Mesendoderm (in vitro differentiated cells): ENCODE data around the gene ZNF786.

Experiments
- DNase-seq: peaks from one replicate; pipeline ENCODE4 v3.0.0; 2013
- H2AK5ac ChIP-seq: 2 replicates; pipeline ENCODE4 v1.6.1; 2013; ENCODE audit warnings: low read length, inconsistent platforms
- H2BK120ac ChIP-seq: 2 replicates; pipeline ENCODE4 v1.6.1; 2013; ENCODE audit warnings: low read depth, mild to moderate bottlenecking, low read length, moderate library complexity, mixed read lengths
- H2BK15ac ChIP-seq: replicated peaks from 2 replicates; pipeline ENCODE4 v1.6.1; 2013; ENCODE audit warnings: low read depth, mild to moderate bottlenecking, moderate library complexity
- H2BK5ac ChIP-seq: 2 replicates; pipeline ENCODE4 v1.6.1; 2013; ENCODE audit warnings: low read length, inconsistent platforms
- H3K18ac ChIP-seq: 2 replicates; pipeline ENCODE4 v1.6.1; 2013; ENCODE audit warnings: mild to moderate bottlenecking, low read length, mixed read lengths
- H3K23ac ChIP-seq: one replicate; pipeline ENCODE4 v1.6.1; 2013; ENCODE audit warnings: low read length
- H3K27ac ChIP-seq: 2 replicates; pipeline ENCODE4 v1.5.1; 2013; ENCODE audit warnings: low read depth, mild to moderate bottlenecking, inconsistent platforms, low read length, moderate library complexity
- H3K27me3 ChIP-seq: 2 replicates; pipeline ENCODE4 v1.6.1; 2013; ENCODE audit warnings: low read length, control low read depth, mild to moderate bottlenecking, inconsistent platforms; ENCODE audit not compliant: insufficient read depth, poor library complexity
- H3K36me3 ChIP-seq: 2 replicates; pipeline ENCODE4 v1.6.1; 2013; ENCODE audit warnings: low read length, inconsistent platforms; ENCODE audit not compliant: control insufficient read depth, insufficient read depth
- H3K4ac ChIP-seq: one replicate; pipeline ENCODE4 v1.6.1; 2013; ENCODE audit warnings: low read depth, mild to moderate bottlenecking, low read length, moderate library complexity
- H3K4me1 ChIP-seq: 2 replicates; pipeline ENCODE4 v1.6.1; 2013; ENCODE audit warnings: low read depth, low read length, inconsistent platforms; ENCODE audit not compliant: control insufficient read depth
- H3K4me2 ChIP-seq: 2 replicates; pipeline ENCODE4 v1.6.1; 2013; ENCODE audit warnings: low read length
- H3K4me3 ChIP-seq: 2 replicates; pipeline ENCODE4 v1.5.1; 2013; ENCODE audit warnings: mild to moderate bottlenecking, low read length
- H3K56ac ChIP-seq: one replicate; pipeline ENCODE4 v1.6.1; 2013; ENCODE audit warnings: low read length
- H3K79me1 ChIP-seq: 2 replicates; pipeline ENCODE4 v1.6.1; 2013; ENCODE audit warnings: low read length, inconsistent platforms
- H3K79me2 ChIP-seq: 2 replicates; pipeline ENCODE4 v1.6.1; 2013; ENCODE audit warnings: mild to moderate bottlenecking, low read length; ENCODE audit not compliant: control insufficient read depth, insufficient read depth
- H3K9ac ChIP-seq: 2 replicates; pipeline ENCODE4 v1.6.1; 2013; ENCODE audit warnings: low read length, inconsistent platforms
- H4K5ac ChIP-seq: one replicate; pipeline ENCODE4 v1.6.1; 2013; ENCODE audit warnings: low read length
- H4K8ac ChIP-seq: one replicate; pipeline ENCODE4 v1.6.1; 2013; ENCODE audit warnings: low read depth, mild to moderate bottlenecking, control low read depth, low read length, moderate library complexity
- WGBS: extraction: QIAGEN DNeasy Blood & Tissue Kit; methylation state at CpG from one replicate; pipeline ENCODE4 v1.1.7; 2013; ENCODE audit warnings: low lambda C conversion rate, missing lambda C conversion rate; ENCODE audit not compliant: insufficient coverage; ENCODE audit errors: extremely low coverage; 5-methylcytosine and 5-hydroxymethylcytosine counted together

ZNF786 gene

GRCh38 chr7:149027611-149028345, 62.7 kb downstream of the ZNF786 start:
- Histone ChIP-seq H3K79me1 (peaks cover 10% of the 10 kb centered on the region), H4K5ac (no peak overlapping the region), H3K4ac (peak overlapping the region; percentile 93), H3K18ac (peak overlapping the region; percentile 64), H2BK15ac (no peak overlapping the region), H3K27me3 (no peaks in the 10 kb centered on the region), H4K8ac (no peak overlapping the region), H3K4me1 (peaks cover 3% of the 10 kb centered on the region), H3K23ac (peak overlapping the region; percentile 51), H3K9ac (peak overlapping the region; percentile 96), H2BK120ac (peak overlapping the region; percentile 11), H3K79me2 (peaks cover 44% of the 10 kb centered on the region), H3K36me3 (peaks cover 2% of the 10 kb centered on the region), H3K4me2 (peak overlapping the region; percentile 41), H3K27ac (peak overlapping the region; percentile 79), H3K4me3 (peak overlapping the region; percentile 93), H2AK5ac (no peak overlapping the region), H3K56ac (peak overlapping the region; percentile 99), H2BK5ac (peak overlapping the region; percentile 41)
- WGBS, result no CpG with 5 or more reads among the region's 43 CpGs
- DNase-seq, result no peak

GRCh38 chr7:149027055-149027454, 63.5 kb downstream of the ZNF786 start:
- Histone ChIP-seq H3K4me3 (no peak overlapping the region), H2BK5ac (no peak overlapping the region), H3K4ac (no peak overlapping the region), H2BK120ac (no peak overlapping the region), H3K4me1 (peaks cover 3% of the 10 kb centered on the region), H3K23ac (no peak overlapping the region), H2AK5ac (no peak overlapping the region), H2BK15ac (no peak overlapping the region), H4K8ac (no peak overlapping the region), H3K56ac (peak overlapping the region; percentile 72), H3K36me3 (peaks cover 2% of the 10 kb centered on the region), H3K18ac (no peak overlapping the region), H4K5ac (no peak overlapping the region), H3K79me1 (peaks cover 13% of the 10 kb centered on the region), H3K79me2 (peaks cover 48% of the 10 kb centered on the region), H3K9ac (peak overlapping the region; percentile 54), H3K27me3 (no peaks in the 10 kb centered on the region), H3K27ac (no peak overlapping the region), H3K4me2 (peak overlapping the region; percentile 41)
- no CpG with 5 or more reads among the region's 10 CpGs for WGBS
- DNase-seq, result no peak

DNA sequence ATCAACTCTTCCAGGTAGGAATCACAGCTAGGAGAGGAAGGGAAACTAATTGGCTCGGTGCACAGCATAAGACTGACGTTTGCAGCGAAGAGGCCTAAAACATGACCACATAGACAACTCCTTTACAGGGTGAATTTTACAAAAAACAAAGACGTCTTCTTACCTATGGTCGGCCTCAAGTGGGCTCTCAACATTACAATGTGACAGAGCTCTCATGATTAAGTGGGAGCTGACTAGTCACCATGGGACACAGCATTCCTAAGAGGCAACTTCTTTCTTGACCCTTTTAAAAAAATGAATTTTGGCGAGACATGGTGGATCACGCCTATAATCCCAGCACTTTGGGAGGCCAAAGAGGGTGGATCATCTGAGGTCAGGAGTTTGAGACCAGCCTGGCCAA, 66.9 kb downstream of the ZNF786 start:
- no CpG with 5 or more reads among the region's 7 CpGs for WGBS
- no peak overlapping the region for H2BK5ac ChIP-seq
- H3K9ac ChIP-seq, result no peak overlapping the region
- H2BK15ac ChIP-seq, result no peak overlapping the region
- H3K27me3 ChIP-seq, result no peaks in the 10 kb centered on the region
- peaks cover 7% of the 10 kb centered on the region for H3K36me3 ChIP-seq
- H3K56ac ChIP-seq, result no peak overlapping the region
- peaks cover 25% of the 10 kb centered on the region for H3K79me1 ChIP-seq
- H3K27ac ChIP-seq, result no peak overlapping the region
- no peak overlapping the region for H2AK5ac ChIP-seq
- H3K18ac ChIP-seq, result no peak overlapping the region
- H4K5ac ChIP-seq, result no peak overlapping the region
- peaks cover 3% of the 10 kb centered on the region for H3K4me1 ChIP-seq
- no peak overlapping the region for H2BK120ac ChIP-seq
- DNase-seq, result no peak
- no peak overlapping the region for H3K23ac ChIP-seq
- no peak overlapping the region for H3K4me3 ChIP-seq
- H3K4ac ChIP-seq, result no peak overlapping the region
- H4K8ac ChIP-seq, result no peak overlapping the region
- H3K4me2 ChIP-seq, result no peak overlapping the region
- H3K79me2 ChIP-seq, result peaks cover 54% of the 10 kb centered on the region

DNA sequence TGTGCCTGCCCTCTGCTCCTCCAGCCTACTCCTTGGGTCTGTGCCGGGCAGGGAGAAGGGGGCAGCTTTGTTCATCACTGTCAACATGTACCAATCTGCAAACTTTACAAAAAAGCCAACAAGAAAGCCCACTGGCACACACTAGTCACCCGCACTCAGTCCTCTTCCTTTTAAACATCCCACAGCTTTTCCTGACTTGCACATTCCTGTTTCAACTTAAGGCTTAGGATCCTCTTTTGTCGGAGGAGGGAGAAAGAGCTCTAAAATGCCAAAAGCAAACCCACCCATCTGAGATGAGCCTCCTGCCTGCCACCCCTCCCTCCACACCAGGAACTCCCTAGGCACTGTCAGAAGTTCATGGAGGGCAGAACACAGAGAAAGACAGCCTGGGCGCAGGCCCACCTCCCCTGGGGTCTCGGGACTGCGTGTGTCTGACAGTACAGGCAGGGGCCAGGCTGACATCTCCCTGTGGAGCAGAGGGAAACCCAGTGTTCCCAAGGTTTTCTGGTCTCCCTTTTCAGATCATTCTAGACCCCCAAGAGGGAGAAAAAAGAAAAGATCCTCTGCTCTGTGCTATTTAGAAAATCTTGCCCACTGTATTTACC, 67.7 kb downstream of the ZNF786 start:
- Histone ChIP-seq H3K36me3 (peaks cover 7% of the 10 kb centered on the region), H3K18ac (no peak overlapping the region), H2BK120ac (no peak overlapping the region), H3K27ac (no peak overlapping the region), H3K56ac (no peak overlapping the region), H3K4me2 (no peak overlapping the region), H3K23ac (no peak overlapping the region), H3K4ac (no peak overlapping the region), H2BK5ac (no peak overlapping the region), H3K4me1 (peaks cover 3% of the 10 kb centered on the region), H3K4me3 (no peak overlapping the region), H3K79me2 (peaks cover 52% of the 10 kb centered on the region), H3K9ac (peak overlapping the region; percentile 22), H2BK15ac (no peak overlapping the region), H4K5ac (no peak overlapping the region), H4K8ac (no peak overlapping the region), H3K27me3 (no peaks in the 10 kb centered on the region), H3K79me1 (peaks cover 25% of the 10 kb centered on the region), H2AK5ac (no peak overlapping the region)
- no peak for DNase-seq
- WGBS, result no CpG with 5 or more reads among the region's 6 CpGs

- WGBS, result no CpG with 5 or more reads among the region's 12 CpGs
- no peak for DNase-seq
- peaks cover 11% of the 10 kb centered on the region for H3K36me3 ChIP-seq
These were observed 68.8 kb downstream of the ZNF786 start for GRCh38 chr7:149021725-149022062.

More at GRCh38 chr7:149021725-149022062, 68.8 kb downstream of the ZNF786 start:
- H3K27ac ChIP-seq, result no peak overlapping the region
- H3K4me2 ChIP-seq, result no peak overlapping the region
- peaks cover 2% of the 10 kb centered on the region for H3K4me1 ChIP-seq
- H2AK5ac ChIP-seq, result no peak overlapping the region
- no peak overlapping the region for H4K8ac ChIP-seq
- no peak overlapping the region for H4K5ac ChIP-seq
- peaks cover 25% of the 10 kb centered on the region for H3K79me1 ChIP-seq
- H3K23ac ChIP-seq, result no peak overlapping the region
- H2BK5ac ChIP-seq, result no peak overlapping the region
- no peak overlapping the region for H3K4me3 ChIP-seq
- H3K9ac ChIP-seq, result no peak overlapping the region
- H3K27me3 ChIP-seq, result no peaks in the 10 kb centered on the region
- no peak overlapping the region for H3K18ac ChIP-seq
- no peak overlapping the region for H2BK120ac ChIP-seq
- H3K79me2 ChIP-seq, result peaks cover 42% of the 10 kb centered on the region
- H3K56ac ChIP-seq, result no peak overlapping the region
- H2BK15ac ChIP-seq, result no peak overlapping the region
- no peak overlapping the region for H3K4ac ChIP-seq
